HG02852 (cell line): ENCODE results near the gene YJU2.

ENCODE experiments used
- ATAC-seq: cut with Tn5 transposase; IDR thresholded peaks from one replicate; pipeline ENCODE4 v1.9.1; 2021; ENCODE audit warnings: mild to moderate bottlenecking, moderate library complexity; ENCODE audit not compliant: unreplicated experiment

YJU2 gene

GRCh38 chr19:4295972-4296771 is 49.3 kb downstream of the YJU2 start:
- ATAC-seq, result no peak

- ATAC-seq, result no peak
Measured at GRCh38 chr19:4297901-4298809, 51.3 kb downstream of the YJU2 start.

DNA sequence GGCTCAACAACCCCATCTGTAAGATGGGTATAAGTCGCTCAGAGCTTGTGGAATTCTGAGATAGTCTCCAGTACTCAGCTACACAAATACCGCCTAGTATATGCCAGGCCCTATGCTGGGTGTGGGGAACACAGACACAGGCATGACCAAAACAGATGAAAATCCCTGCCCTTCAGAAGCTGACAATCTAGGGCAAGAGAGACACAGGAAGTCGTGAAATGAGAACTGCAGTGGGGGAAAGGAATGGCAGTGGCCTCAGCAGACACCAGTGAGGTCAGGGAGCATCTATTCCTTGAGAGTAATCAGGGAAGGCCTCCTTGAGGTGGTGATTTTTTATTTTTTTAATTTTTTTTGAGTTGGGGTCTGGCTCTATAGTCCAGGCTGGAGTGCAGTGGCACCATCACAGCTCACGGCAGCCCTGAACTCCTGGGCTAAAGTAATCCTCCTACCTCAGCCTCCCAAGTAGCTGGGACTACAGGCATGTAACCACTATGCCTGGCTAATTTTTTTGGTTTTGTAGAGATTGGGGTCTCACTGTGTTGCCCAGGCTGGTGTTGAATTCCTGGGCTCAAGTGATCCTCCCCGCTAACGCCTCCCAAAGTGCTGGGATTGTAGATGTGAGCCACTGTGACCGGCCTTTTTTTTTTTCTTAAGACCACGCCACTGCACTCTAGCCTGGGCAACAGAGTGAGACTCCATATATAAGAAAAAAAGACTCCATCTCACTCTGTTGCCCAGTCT is 52.1 kb downstream of the YJU2 start:
- no peak for ATAC-seq

DNA sequence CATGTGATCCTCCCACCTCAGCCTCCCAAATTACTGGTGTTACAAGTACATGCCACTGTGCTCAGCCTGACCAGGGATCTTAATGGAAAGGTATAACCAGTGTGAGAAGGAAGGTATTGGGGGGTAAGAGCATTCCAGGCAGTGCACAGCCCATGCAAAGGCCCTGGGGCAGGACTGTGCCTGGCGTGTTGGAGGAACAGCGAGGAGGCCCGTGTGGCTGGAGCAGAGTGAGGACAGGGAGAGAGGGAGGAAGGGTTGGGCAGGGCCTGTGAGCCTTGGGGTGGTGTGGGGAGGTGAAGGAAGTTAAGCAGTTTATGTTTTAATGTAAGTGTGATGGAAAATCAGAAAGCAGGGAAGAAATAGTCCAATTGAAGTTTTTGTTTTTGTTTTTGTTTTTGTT is 53.7 kb downstream of the YJU2 start:
- ATAC-seq, result no peak

GRCh38 chr19:4301590-4302242 is 54.8 kb downstream of the YJU2 start:
- ATAC-seq, result no peak

DNA sequence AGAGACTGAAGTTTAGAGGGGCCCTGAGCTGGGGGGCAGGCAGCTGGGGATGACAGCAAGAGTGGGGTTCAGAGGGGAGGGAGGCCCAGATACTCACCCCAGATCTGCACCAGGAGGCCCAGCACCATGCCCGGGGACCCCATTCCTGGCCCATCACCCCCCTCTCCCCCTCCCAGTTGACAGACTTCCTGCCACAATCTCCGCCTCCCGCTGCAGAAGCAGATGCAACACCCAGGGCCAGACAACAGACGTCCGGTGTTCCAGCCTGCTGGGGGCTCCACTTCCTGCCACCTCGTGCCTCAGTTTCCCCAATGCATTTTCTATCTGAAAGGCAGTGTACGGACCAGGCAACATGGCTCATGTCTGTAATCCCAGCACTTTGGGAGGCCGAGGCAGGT is 55.4 kb downstream of the YJU2 start, which contains the start of gene TMIGD2:
Gene TMIGD2 (minus strand): TSS at position 147 of the 398 bp plus-strand sequence. CDS start 4 bp downstream, at position 143.
- no peak for ATAC-seq

DNA sequence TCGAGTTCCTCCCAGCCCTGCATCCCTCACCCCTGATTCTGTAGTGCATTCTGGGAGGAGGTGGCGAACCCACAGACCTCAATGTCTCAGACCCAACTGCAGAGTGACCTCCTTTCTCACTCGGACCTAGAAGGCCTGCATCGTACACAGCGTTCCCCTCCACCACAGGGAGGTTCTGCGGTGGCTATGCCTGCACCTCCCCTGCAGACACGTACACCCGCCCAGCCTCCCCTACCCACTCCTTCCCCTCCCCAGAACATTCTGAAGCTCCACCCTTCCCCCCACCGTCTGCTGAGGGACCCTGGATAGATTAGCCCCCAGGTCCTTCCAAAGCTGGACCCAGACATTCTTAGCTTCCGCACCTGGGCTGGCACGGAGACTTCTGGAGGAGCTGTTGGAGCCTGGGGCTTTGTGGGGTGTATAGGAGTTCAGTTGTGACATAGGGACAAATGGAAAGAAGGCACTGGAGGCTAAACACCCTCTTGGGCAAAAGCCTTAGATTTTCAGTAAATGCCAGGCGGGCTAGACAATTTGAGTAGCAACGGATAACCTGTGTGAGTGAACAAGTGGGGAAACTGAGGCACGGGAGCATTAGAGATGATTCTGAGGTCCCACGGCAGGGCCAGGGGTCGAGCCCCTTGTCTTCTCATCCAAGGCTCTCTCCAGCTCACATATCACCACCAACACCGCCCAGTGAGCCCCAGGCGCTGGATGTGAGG is 57.1 kb downstream of the YJU2 start:
- no peak for ATAC-seq

- no peak for ATAC-seq
Measured at GRCh38 chr19:4304538-4305256, 57.8 kb downstream of the YJU2 start, which contains the start of gene FSD1. TSS of gene FSD1 (plus strand) at chr19:4304598. CDS start at chr19:4304747, 149 bp downstream.

- ATAC-seq, result no peak
Measured at GRCh38 chr19:4305257-4305612, 58.4 kb downstream of the YJU2 start.

GRCh38 chr19:4305659-4306058 is 58.8 kb downstream of the YJU2 start:
- no peak for ATAC-seq

DNA sequence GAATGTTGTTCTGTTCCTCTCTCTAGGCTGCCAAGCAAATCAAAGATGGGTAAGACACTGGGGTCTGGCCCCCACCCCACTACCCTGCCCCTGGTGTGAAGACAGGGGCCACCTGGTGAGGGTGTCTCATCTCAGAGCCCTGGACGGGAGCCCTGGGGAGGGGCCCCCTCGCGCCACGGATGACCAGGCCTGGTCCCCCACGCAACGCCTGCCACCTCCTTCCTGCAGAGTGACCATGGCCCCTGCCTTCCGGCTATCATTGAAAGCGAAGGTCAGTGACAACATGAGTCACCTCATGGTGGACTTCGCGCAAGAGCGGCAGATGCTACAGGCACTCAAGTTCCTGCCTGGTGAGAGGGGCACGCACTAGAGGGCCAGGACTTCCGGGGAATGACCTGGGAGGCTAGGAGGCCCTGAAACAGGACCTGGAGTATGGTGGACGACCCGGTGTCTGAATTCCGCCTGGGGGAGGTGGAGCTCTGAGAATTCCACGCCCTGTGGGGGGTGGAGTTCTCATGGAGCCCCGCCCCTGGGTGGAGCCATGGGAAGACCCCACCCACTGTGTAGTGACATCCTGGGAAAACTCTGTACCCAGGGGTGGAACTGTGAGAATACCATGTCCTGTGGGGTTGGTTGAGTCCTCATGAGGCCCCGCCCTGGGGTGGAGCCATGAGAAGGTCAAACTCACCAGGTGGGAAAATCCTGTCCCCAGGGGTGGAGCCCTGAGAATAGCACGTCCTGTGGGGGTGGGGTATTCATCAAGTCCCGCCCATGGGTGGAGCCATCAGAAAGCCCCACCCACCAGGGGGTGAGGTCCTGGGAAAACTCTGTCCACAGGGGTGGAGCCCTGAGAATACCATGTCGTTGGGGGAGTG is 63.6 kb downstream of the YJU2 start:
- no peak for ATAC-seq

- no peak for ATAC-seq
Measured at GRCh38 chr19:4313847-4314490, 67.1 kb downstream of the YJU2 start.

GRCh38 chr19:4316956-4317355 is 70.1 kb downstream of the YJU2 start:
- no peak for ATAC-seq

- no peak for ATAC-seq
Measured at GRCh38 chr19:4318460-4318859, 71.6 kb downstream of the YJU2 start.
